H1 (cell line): ENCODE results near the gene GIT1. TPM values are rescaled to one million over a fixed set of nuclear protein-coding genes. Genes with fewer than 3 reads are reported as not detected.
A peak's percentile ranks its signal among the peaks of the same experiment; 100 is the strongest.

Source experiments
- CEBPB ChIP-seq: IDR thresholded peaks from 2 replicates; pipeline ENCODE4 v1.6.1; 2012; ENCODE audit warnings: low read depth, low read length
- EZH2 ChIP-seq: fragments of 200-600 bp; sonication (generic); IDR thresholded peaks from 2 replicates; pipeline ENCODE4 v1.7.1; 2012; ENCODE audit warnings: low read depth, mild to moderate bottlenecking, moderate library complexity, low read length, inconsistent platforms; ENCODE audit not compliant: severe bottlenecking
- GABPA ChIP-seq: IDR thresholded peaks from 2 replicates; pipeline ENCODE4 v1.6.1; 2011; ENCODE audit warnings: mild to moderate bottlenecking, low read length, moderate library complexity, borderline replicate concordance; ENCODE audit not compliant: insufficient read depth
- HDAC6 ChIP-seq: IDR thresholded peaks from one replicate; pipeline ENCODE4 v1.7.1; 2012; ENCODE audit warnings: low read depth, mild to moderate bottlenecking, inconsistent platforms, low read length, moderate library complexity
- NRF1 ChIP-seq: IDR thresholded peaks from 2 replicates; pipeline ENCODE4 v1.6.1; 2011; ENCODE audit warnings: mild to moderate bottlenecking, low read depth, low read length, improper control_type of control experiment
- RXRA ChIP-seq: IDR thresholded peaks from 2 replicates; pipeline ENCODE4 v1.6.1; 2011; ENCODE audit warnings: low read depth, mild to moderate bottlenecking, low read length, moderate library complexity; ENCODE audit not compliant: insufficient read depth
- SRF ChIP-seq: IDR thresholded peaks from 2 replicates; pipeline ENCODE4 v1.6.1; 2011; ENCODE audit warnings: mild to moderate bottlenecking, low read depth, low read length, moderate library complexity
- TCF12 ChIP-seq: IDR thresholded peaks from 2 replicates; pipeline ENCODE4 v1.6.1; 2011; ENCODE audit warnings: low read depth, mild to moderate bottlenecking, low read length
- polyA plus RNA-seq, 7 experiments: library from polyadenylated mRNA; depleted of rRNA in 3 of 7; stranded (reverse) in 5 of 7; unstranded in 2 of 7; fragments of >200 nt in 5 of 7; fragments of 200-250 nt in 2 of 7; gene quantifications; 1 replicate in 5 of 7; 2 replicates in 1 of 7; 4 replicates in 1 of 7; pipeline versions ENCODE4 v1.2.1 to v1.2.3, GENCODE V29; 2011 to 2013; ENCODE audit warnings: missing spikeins in 2 of 7, mixed read lengths in 2 of 7
- total RNA-seq: library from RNA; stranded (reverse); fragmentation: NEBNext Ultra II Directional; extraction: Animal tissue kit (Norgen Biotek cat#: 25700); gene quantifications from 2 replicates; pipeline ENCODE4 v1.2.1, GENCODE V29; 2021
- TF ChIP-seq, protein P1 (sequence below): fragments of 300-600 bp; sonication (generic); IDR thresholded peaks from 2 replicates; pipeline ENCODE4 v1.7.1; 2012; ENCODE audit warnings: low read length, moderate library complexity, mild to moderate bottlenecking, inconsistent platforms; ENCODE audit not compliant: insufficient replicate concordance
- TF ChIP-seq, protein P2 (sequence below): IDR thresholded peaks from 2 replicates; pipeline ENCODE4 v1.6.1; 2012; ENCODE audit warnings: inconsistent platforms

GIT1 gene
- total and polyA plus RNA-seq, 2 of the 8 experiments (the other 6 are each of a cell fraction or from before 2014, with no cell fraction given) = 62.4 to 63.0 TPM

DNA sequence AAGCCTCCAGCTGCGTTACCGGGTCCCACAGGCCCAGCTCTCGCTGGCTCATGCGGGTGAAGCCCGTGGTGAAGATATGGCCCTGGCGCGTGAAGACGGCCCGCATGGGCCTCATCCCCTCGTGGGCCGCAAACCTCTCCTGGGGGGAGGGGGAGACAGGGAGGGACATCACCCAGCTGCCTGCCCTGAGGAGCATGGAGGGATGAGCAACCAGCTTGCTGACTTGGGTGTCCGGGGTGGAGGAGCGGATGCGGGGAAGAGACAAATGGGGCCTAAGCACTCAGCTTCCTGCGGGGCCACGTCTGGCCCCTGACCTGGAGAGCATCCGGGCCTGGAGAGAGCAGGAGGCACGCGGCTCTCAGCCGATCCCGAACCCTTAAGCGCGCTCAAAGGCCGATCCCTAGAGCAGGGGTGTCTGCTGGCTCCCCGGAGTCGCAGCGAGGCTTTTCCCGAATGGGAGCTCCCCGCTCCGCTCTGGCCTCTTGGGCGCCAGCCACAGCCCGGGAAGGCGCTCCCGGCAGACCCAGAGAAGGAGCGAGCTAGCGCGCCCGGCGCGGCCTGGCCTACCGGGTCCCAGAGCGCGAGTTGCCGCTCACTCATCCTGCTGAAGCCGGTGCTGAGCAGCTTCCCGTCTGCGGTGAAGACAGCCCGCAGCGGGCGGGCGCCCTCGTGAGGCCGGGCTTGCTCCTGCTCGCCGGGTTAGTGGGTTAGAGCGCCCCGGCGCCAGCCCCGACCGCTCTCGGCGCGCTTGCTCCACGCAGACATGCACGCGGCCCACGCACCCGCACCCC lies 28.2 kb upstream of the GIT1 start (continued):
- TF ChIP-seq, protein P1, sequence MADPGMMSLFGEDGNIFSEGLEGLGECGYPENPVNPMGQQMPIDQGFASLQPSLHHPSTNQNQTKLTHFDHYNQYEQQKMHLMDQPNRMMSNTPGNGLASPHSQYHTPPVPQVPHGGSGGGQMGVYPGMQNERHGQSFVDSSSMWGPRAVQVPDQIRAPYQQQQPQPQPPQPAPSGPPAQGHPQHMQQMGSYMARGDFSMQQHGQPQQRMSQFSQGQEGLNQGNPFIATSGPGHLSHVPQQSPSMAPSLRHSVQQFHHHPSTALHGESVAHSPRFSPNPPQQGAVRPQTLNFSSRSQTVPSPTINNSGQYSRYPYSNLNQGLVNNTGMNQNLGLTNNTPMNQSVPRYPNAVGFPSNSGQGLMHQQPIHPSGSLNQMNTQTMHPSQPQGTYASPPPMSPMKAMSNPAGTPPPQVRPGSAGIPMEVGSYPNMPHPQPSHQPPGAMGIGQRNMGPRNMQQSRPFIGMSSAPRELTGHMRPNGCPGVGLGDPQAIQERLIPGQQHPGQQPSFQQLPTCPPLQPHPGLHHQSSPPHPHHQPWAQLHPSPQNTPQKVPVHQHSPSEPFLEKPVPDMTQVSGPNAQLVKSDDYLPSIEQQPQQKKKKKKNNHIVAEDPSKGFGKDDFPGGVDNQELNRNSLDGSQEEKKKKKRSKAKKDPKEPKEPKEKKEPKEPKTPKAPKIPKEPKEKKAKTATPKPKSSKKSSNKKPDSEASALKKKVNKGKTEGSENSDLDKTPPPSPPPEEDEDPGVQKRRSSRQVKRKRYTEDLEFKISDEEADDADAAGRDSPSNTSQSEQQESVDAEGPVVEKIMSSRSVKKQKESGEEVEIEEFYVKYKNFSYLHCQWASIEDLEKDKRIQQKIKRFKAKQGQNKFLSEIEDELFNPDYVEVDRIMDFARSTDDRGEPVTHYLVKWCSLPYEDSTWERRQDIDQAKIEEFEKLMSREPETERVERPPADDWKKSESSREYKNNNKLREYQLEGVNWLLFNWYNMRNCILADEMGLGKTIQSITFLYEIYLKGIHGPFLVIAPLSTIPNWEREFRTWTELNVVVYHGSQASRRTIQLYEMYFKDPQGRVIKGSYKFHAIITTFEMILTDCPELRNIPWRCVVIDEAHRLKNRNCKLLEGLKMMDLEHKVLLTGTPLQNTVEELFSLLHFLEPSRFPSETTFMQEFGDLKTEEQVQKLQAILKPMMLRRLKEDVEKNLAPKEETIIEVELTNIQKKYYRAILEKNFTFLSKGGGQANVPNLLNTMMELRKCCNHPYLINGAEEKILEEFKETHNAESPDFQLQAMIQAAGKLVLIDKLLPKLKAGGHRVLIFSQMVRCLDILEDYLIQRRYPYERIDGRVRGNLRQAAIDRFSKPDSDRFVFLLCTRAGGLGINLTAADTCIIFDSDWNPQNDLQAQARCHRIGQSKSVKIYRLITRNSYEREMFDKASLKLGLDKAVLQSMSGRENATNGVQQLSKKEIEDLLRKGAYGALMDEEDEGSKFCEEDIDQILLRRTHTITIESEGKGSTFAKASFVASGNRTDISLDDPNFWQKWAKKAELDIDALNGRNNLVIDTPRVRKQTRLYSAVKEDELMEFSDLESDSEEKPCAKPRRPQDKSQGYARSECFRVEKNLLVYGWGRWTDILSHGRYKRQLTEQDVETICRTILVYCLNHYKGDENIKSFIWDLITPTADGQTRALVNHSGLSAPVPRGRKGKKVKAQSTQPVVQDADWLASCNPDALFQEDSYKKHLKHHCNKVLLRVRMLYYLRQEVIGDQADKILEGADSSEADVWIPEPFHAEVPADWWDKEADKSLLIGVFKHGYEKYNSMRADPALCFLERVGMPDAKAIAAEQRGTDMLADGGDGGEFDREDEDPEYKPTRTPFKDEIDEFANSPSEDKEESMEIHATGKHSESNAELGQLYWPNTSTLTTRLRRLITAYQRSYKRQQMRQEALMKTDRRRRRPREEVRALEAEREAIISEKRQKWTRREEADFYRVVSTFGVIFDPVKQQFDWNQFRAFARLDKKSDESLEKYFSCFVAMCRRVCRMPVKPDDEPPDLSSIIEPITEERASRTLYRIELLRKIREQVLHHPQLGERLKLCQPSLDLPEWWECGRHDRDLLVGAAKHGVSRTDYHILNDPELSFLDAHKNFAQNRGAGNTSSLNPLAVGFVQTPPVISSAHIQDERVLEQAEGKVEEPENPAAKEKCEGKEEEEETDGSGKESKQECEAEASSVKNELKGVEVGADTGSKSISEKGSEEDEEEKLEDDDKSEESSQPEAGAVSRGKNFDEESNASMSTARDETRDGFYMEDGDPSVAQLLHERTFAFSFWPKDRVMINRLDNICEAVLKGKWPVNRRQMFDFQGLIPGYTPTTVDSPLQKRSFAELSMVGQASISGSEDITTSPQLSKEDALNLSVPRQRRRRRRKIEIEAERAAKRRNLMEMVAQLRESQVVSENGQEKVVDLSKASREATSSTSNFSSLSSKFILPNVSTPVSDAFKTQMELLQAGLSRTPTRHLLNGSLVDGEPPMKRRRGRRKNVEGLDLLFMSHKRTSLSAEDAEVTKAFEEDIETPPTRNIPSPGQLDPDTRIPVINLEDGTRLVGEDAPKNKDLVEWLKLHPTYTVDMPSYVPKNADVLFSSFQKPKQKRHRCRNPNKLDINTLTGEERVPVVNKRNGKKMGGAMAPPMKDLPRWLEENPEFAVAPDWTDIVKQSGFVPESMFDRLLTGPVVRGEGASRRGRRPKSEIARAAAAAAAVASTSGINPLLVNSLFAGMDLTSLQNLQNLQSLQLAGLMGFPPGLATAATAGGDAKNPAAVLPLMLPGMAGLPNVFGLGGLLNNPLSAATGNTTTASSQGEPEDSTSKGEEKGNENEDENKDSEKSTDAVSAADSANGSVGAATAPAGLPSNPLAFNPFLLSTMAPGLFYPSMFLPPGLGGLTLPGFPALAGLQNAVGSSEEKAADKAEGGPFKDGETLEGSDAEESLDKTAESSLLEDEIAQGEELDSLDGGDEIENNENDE = no peak
- TF ChIP-seq EZH2 (no peak), HDAC6 (no peak), RXRA (no peak), TCF12 (no peak), GABPA (peak; percentile 69; the same call in 1 of the 2 replicates), CEBPB (no peak), NRF1 (no peak), SRF (0 out of 2 replicates have a peak, but pooled peaks have one; percentile 26)
- TF ChIP-seq, protein P2, sequence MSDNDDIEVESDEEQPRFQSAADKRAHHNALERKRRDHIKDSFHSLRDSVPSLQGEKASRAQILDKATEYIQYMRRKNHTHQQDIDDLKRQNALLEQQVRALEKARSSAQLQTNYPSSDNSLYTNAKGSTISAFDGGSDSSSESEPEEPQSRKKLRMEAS = peak; percentile 76
